GM23338 (cell line): ENCODE data around the gene FOLH1.
"Not testable (repeated sequence)": the region's sequence is repeated elsewhere in the genome, so short reads cannot be mapped to it uniquely, and the experiment has no call there.

Experiments used
- CTCF ChIP-seq, 2 experiments: fragments of 200-600 bp in 1 of 2; sonication (generic) in 1 of 2; conservative IDR thresholded peaks; 2 replicates each; pipeline versions ENCODE4 v1.5.1 to v1.6.1; 2016 to 2017; ENCODE audit warnings: antibody characterized with exemption in 2 of 2, low read depth in 2 of 2, mild to moderate bottlenecking in 2 of 2, moderate library complexity in 1 of 2
- REST ChIP-seq: IDR thresholded peaks from one replicate; pipeline ENCODE4 v1.6.1; 2018; ENCODE audit warnings: antibody characterized with exemption; ENCODE audit not compliant: unreplicated experiment

DNA sequence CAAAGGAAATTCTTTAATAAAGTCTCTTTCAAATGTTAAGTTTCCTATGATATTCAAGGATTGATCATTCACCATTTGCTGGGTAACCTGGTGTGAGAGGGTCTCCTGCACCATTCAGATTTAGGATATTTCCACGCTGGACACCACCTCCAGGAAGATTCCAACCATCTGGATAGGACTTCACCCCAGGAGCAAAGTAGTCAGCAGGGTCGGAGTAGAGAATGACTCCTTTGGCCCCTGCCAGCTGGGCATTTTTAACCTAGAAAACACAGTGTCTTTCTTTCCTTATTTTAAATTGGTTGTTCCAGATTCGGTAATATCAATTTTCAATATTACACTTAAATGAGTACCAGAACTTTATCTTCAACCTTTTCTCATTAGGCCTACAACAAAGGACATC lies 22.8 kb downstream of the FOLH1 start:
- not testable (repeated sequence) for TF ChIP-seq CTCF (conservative IDR thresholded peaks at IDR 0.05; ENCODE audit: low read depth in 2 of 2); REST
